ENCODE measurements around the gene CPE.

- TF ChIP-seq GATA3 (IDR thresholded peaks at IDR 0.05; ENCODE audit: low read depth, low read length) (no peak), GATA2 (IDR thresholded peaks at IDR 0.05; ENCODE audit: low read depth, low read length) (no peak)
Observed at GRCh38 chr4:165378398-165378744, 437 bp upstream of the CPE start.
